Calu3 (cell line): ENCODE data around the gene RER1. TPM values are rescaled to one million over a fixed set of nuclear protein-coding genes. Genes with fewer than 3 reads are reported as not detected.

ENCODE experiments used
- BruUV-seq: library from RNA; stranded (reverse); fragments of 400-500 nt; replicated peaks from 2 replicates; lab custom pipeline; 2021; lab: Mats Ljungman, UMichigan
- CTCF ChIA-PET: fragments of 300-600 bp; sonication (Branson Sonifier 250); formaldehyde crosslinking; loops from one replicate; lab custom pipeline; 2022; ENCODE audit warnings: antibody characterized with exemption; lab: Charles Lee
- DNase-seq: peaks from one replicate; pipeline ENCODE4 v3.0.0; 2022
- H3K27ac Mint-ChIP-seq: one replicate; pipeline ENCODE4 v1.8.0; 2022; ENCODE audit warnings: mixed read lengths; ENCODE audit not compliant: unreplicated experiment
- H3K27me3 Mint-ChIP-seq: one replicate; pipeline ENCODE4 v1.8.0; 2022; ENCODE audit warnings: mixed read lengths; ENCODE audit not compliant: unreplicated experiment
- H3K36me3 Mint-ChIP-seq: one replicate; pipeline ENCODE4 v1.8.0; 2022; ENCODE audit warnings: mild to moderate bottlenecking, moderate library complexity, mixed read lengths; ENCODE audit not compliant: insufficient read depth, unreplicated experiment
- H3K4me1 Mint-ChIP-seq: one replicate; pipeline ENCODE4 v1.8.0; 2022; ENCODE audit warnings: mild to moderate bottlenecking, low read depth, mixed read lengths; ENCODE audit not compliant: unreplicated experiment
- H3K4me3 Mint-ChIP-seq: one replicate; pipeline ENCODE4 v1.8.0; 2022; ENCODE audit warnings: mild to moderate bottlenecking, low read depth, moderate library complexity, mixed read lengths; ENCODE audit not compliant: unreplicated experiment
- H3K9me3 Mint-ChIP-seq: one replicate; pipeline ENCODE4 v1.8.0; 2022; ENCODE audit warnings: low read depth, mixed read lengths; ENCODE audit not compliant: unreplicated experiment
- intact Hi-C: fragments of 100-400 bp; cut with micrococcal nuclease; formaldehyde crosslinking; loops from one replicate; pipeline ENCODE4 v1.10.0; 2022; ENCODE audit not compliant: unreplicated experiment
- total RNA-seq: library from RNA; stranded (reverse); gene quantifications from 2 replicates; pipeline ENCODE4 v1.2.3, GENCODE V29; 2022
- TF ChIP-seq, protein P1 (sequence below): fragments of 200-600 bp; IDR thresholded peaks from one replicate; pipeline ENCODE4 v1.8.0; 2022; ENCODE audit warnings: antibody characterized with exemption; ENCODE audit not compliant: unreplicated experiment

The RER1 gene
- total RNA-seq, 1 experiment from 2014 or later, result 118 TPM

DNA sequence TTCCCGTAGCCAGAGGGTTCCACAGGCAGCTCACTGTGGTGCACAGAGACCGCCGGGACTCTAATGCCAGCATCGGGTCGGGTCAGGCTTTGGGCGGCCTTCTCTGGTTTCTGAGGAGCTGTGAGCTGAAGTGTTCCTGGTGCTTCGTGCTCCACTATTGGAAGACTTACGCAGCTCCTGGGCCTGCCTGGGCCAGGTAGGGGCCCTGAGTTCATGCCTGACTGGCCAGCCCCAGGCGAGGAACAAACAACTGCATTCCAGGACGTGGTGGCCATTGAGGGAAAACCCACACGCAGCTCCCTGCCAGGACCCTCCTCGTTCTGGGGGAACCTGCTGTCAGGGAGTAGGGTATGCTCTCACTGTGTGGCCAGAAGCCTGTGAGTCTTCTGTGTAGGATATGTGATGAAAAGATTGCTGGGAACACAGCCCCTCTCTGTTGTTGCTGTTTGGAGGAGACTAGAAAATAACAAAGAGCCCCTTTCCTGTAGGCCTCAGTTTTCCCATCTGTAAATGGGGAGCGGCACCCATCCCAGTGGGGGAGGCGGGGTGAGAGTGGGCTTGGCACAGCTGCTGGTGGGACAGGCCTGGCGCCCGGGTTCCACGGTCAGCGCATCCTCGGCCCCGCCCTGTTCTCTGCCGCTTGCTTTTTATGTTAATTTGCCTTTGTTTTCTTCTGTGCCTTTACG lies 8.4 kb downstream of the RER1 start:
- Mint-ChIP-seq H3K4me1 (no peaks in the 10 kb centered on the region), H3K36me3 (peaks cover 46% of the 10 kb centered on the region), H3K4me3 (no peak overlapping the region), H3K27me3 (no peaks in the 10 kb centered on the region), H3K9me3 (no peaks in the 10 kb centered on the region), H3K27ac (no peak overlapping the region)
- TF ChIP-seq, protein P1, sequence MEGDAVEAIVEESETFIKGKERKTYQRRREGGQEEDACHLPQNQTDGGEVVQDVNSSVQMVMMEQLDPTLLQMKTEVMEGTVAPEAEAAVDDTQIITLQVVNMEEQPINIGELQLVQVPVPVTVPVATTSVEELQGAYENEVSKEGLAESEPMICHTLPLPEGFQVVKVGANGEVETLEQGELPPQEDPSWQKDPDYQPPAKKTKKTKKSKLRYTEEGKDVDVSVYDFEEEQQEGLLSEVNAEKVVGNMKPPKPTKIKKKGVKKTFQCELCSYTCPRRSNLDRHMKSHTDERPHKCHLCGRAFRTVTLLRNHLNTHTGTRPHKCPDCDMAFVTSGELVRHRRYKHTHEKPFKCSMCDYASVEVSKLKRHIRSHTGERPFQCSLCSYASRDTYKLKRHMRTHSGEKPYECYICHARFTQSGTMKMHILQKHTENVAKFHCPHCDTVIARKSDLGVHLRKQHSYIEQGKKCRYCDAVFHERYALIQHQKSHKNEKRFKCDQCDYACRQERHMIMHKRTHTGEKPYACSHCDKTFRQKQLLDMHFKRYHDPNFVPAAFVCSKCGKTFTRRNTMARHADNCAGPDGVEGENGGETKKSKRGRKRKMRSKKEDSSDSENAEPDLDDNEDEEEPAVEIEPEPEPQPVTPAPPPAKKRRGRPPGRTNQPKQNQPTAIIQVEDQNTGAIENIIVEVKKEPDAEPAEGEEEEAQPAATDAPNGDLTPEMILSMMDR, result no peak
- intact Hi-C loops, result no loop called here
- no TSS peak for BruUV-seq
- CTCF ChIA-PET, result interaction anchor here (0.6 kb wide), 1 partner anchor 840 kb away, joined by 3 read pairs; no protein-coding TSS in a partner anchor
- no peak for DNase-seq

DNA sequence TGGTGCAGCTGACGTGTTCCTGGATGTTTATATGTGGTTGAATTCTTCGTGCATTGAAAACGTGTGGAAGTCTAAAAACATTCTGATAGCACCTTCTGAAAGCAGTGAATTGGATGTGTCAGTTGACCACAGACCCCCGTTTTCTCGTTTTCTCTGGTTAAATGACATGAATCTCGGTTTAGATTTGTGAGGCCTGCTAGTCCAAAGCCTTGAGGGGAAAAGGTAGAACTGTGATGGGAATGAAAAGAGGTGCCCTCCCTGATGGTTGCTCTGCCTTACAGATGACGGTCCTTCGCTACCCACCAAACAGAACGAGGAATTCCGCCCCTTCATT lies 8.9 kb downstream of the RER1 start:
- no peak overlapping the region for H3K27ac Mint-ChIP-seq
- H3K4me1 Mint-ChIP-seq, result no peaks in the 10 kb centered on the region
- TF ChIP-seq, protein P1, result no peak
- H3K9me3 Mint-ChIP-seq, result no peaks in the 10 kb centered on the region
- DNase-seq, result no peak
- CTCF ChIA-PET, result no interaction called here
- H3K4me3 Mint-ChIP-seq, result no peak overlapping the region
- intact Hi-C loops, result no loop called here
- H3K36me3 Mint-ChIP-seq, result peaks cover 52% of the 10 kb centered on the region
- BruUV-seq, result no TSS peak
- no peaks in the 10 kb centered on the region for H3K27me3 Mint-ChIP-seq

DNA sequence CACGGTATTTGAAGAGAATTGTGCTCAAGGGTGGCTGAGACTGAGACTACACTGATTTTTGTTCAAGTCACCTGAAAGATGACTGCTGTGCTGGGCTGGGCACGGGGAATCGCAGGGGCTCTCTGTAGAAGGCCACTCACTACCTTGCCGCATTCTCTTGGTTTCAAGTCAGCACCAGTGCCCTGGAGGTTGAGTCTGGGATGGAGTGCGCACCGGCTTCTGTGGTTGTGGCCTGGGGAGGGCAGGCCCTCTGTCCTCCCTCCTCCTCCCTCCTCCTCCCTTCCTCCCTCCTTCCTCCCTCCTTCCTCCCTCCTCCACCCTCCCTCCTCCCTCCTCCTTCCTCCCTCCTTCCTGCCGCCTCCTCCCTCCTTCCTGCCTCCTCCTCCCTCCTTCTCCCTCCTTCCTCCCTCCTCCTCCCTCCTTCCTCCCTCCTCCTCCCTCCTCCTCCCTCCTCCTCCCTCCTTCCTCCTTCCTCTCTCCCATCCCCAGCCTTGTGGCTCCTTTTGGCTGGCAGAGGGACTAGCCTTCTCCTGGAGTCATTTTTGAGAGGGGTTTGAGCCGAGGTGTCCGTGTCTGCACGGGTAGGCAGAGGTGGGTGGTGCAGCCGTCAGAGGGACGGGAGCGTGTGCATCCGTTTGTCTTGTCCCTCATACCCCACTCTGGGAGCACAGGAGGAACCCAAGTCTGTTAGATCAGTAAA lies 9.5 kb downstream of the RER1 start:
- Mint-ChIP-seq H3K4me1 (no peaks in the 10 kb centered on the region), H3K27me3 (no peaks in the 10 kb centered on the region), H3K9me3 (no peaks in the 10 kb centered on the region), H3K27ac (no peak overlapping the region), H3K4me3 (no peak overlapping the region), H3K36me3 (peaks cover 57% of the 10 kb centered on the region)
- intact Hi-C loops, result no loop called here
- CTCF ChIA-PET, result no interaction called here
- TF ChIP-seq, protein P1, result no peak
- DNase-seq, result no peak
- no TSS peak for BruUV-seq

DNA sequence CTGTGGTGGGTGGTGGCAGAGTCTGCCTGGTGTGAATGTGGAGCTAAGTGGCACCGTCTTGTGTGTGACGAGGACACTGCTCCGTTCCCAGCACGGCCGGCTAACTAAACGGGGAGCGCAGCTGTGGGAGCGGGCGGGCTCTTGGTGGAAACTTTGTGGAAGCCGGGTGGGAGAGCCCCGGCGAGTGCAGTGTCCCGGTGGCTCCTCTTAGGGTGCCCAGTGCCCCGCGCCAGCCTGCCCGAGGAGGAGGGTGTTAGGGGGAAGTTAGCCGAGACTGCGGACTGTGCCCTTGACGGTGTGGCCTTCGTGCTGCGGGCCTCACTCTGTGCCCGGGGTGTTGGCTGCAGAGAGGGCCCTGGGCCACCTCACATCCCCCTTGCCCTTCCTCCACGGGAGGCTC lies 10.8 kb downstream of the RER1 start:
- DNase-seq, result no peak
- Mint-ChIP-seq H3K27ac (no peak overlapping the region), H3K9me3 (no peaks in the 10 kb centered on the region), H3K4me1 (no peaks in the 10 kb centered on the region), H3K4me3 (no peak overlapping the region), H3K27me3 (no peaks in the 10 kb centered on the region), H3K36me3 (peaks cover 56% of the 10 kb centered on the region)
- intact Hi-C loops, result no loop called here
- TF ChIP-seq, protein P1, result no peak
- no TSS peak for BruUV-seq
- CTCF ChIA-PET, result no interaction called here
